ENCODE results near the gene FMNL2. TPM values are rescaled to one million over a fixed set of nuclear protein-coding genes. Genes with fewer than 3 reads are reported as not detected.

The FMNL2 gene
- total RNA-seq, 1 experiment from 2014 or later = 46.5 TPM

DNA sequence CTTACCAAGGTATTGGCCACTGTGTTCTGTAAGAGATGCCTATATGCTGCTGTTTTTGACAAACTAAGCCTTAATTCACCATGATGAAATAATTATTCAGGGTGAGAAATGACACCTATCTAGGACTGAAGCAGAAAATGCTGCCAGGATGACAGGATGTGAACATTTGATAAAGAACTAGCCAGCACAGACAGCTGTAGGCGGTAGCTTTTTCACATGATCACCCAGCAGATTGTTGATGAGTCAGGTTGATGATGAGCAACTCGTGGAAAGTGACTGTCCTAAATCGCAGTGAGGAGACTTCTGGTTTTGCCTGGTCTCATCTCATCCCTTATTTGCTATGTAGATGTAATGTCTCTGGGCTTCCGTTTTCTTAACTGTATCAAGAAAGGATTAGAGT, 238.2 kb downstream of the FMNL2 start:
- BruUV-seq (replicated peaks) = no TSS peak
- no peaks in the 10 kb centered on the region for H3K9me3 Mint-ChIP-seq (ENCODE audit: low read depth, unreplicated experiment)
- CTCF ChIA-PET = no interaction called here
- intact Hi-C loops (cut with micrococcal nuclease; ENCODE audit: unreplicated experiment) = no loop called here
- TF ChIP-seq, protein P1, sequence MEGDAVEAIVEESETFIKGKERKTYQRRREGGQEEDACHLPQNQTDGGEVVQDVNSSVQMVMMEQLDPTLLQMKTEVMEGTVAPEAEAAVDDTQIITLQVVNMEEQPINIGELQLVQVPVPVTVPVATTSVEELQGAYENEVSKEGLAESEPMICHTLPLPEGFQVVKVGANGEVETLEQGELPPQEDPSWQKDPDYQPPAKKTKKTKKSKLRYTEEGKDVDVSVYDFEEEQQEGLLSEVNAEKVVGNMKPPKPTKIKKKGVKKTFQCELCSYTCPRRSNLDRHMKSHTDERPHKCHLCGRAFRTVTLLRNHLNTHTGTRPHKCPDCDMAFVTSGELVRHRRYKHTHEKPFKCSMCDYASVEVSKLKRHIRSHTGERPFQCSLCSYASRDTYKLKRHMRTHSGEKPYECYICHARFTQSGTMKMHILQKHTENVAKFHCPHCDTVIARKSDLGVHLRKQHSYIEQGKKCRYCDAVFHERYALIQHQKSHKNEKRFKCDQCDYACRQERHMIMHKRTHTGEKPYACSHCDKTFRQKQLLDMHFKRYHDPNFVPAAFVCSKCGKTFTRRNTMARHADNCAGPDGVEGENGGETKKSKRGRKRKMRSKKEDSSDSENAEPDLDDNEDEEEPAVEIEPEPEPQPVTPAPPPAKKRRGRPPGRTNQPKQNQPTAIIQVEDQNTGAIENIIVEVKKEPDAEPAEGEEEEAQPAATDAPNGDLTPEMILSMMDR (IDR thresholded peaks at IDR 0.05; ENCODE audit: unreplicated experiment) = no peak
- no peak overlapping the region for H3K27ac Mint-ChIP-seq (ENCODE audit: unreplicated experiment)
- H3K4me1 Mint-ChIP-seq (ENCODE audit: low read depth, unreplicated experiment) = no peaks in the 10 kb centered on the region
- DNase-seq = no peak
- H3K4me3 Mint-ChIP-seq (ENCODE audit: low read depth, unreplicated experiment) = no peak overlapping the region
- H3K36me3 Mint-ChIP-seq (ENCODE audit: insufficient read depth, unreplicated experiment) = no peaks in the 10 kb centered on the region
- H3K27me3 Mint-ChIP-seq (ENCODE audit: unreplicated experiment) = no peaks in the 10 kb centered on the region

DNA sequence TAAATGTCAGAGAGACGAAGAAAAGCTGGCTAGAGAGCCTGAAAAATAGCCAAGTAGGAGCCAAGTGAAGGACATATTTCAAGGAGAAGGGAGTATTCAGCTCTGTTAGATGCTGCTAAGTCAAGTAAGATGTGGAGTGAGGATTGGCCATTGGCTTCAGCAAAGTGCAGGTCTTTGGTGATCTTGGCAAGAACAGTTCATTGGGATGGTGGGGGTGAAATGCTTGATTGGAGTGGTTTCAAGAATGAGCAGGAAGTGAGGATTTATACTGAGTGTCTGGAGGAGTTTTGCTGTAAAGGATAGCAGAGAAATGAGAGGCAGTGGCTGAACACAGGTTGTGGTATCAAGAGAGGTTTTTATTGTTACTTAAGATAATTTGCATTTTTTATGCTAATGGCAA, 242.6 kb downstream of the FMNL2 start:
- H3K4me1 Mint-ChIP-seq (ENCODE audit: low read depth, unreplicated experiment) = no peaks in the 10 kb centered on the region
- TF ChIP-seq, protein P1 (IDR thresholded peaks at IDR 0.05; ENCODE audit: unreplicated experiment) = no peak
- no peak overlapping the region for H3K4me3 Mint-ChIP-seq (ENCODE audit: low read depth, unreplicated experiment)
- no peaks in the 10 kb centered on the region for H3K27me3 Mint-ChIP-seq (ENCODE audit: unreplicated experiment)
- no TSS peak for BruUV-seq (replicated peaks)
- DNase-seq = no peak
- CTCF ChIA-PET = interaction anchor here (0.6 kb wide), 1 partner anchor 599 kb away, joined by 3 read pairs; no protein-coding TSS in a partner anchor
- intact Hi-C loops (cut with micrococcal nuclease; ENCODE audit: unreplicated experiment) = no loop called here
- no peak overlapping the region for H3K27ac Mint-ChIP-seq (ENCODE audit: unreplicated experiment)
- H3K36me3 Mint-ChIP-seq (ENCODE audit: insufficient read depth, unreplicated experiment) = no peaks in the 10 kb centered on the region
- H3K9me3 Mint-ChIP-seq (ENCODE audit: low read depth, unreplicated experiment) = no peaks in the 10 kb centered on the region

DNA sequence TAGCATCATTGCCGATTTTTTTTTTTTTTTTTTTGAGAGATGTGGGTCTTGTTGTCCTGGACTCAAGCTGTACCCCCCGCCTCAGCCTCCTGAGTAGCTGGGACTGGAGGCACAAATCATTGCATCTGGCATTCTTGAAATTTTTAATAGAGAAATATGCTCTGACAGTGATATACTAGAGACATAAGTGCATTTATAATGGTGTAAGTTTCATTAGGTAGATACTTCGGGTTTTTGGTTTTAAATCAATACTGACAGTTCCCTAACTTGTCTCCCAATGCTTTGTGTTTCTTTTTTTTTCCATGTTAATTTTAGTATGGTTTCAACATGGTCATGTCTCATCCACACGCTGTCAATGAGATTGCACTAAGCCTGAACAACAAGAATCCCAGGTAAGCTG, 243.6 kb downstream of the FMNL2 start:
- DNase-seq = no peak
- Mint-ChIP-seq H3K36me3 (ENCODE audit: insufficient read depth, unreplicated experiment) (no peaks in the 10 kb centered on the region), H3K9me3 (ENCODE audit: low read depth, unreplicated experiment) (no peaks in the 10 kb centered on the region), H3K27ac (ENCODE audit: unreplicated experiment) (no peak overlapping the region), H3K27me3 (ENCODE audit: unreplicated experiment) (no peaks in the 10 kb centered on the region), H3K4me1 (ENCODE audit: low read depth, unreplicated experiment) (no peaks in the 10 kb centered on the region), H3K4me3 (ENCODE audit: low read depth, unreplicated experiment) (no peak overlapping the region)
- CTCF ChIA-PET = interaction anchor here (0.6 kb wide), 1 partner anchor 14 kb away, joined by 5 read pairs; no protein-coding TSS in a partner anchor
- TF ChIP-seq, protein P1 (IDR thresholded peaks at IDR 0.05; ENCODE audit: unreplicated experiment) = no peak
- intact Hi-C loops (cut with micrococcal nuclease; ENCODE audit: unreplicated experiment) = no loop called here
- no TSS peak for BruUV-seq (replicated peaks)

DNA sequence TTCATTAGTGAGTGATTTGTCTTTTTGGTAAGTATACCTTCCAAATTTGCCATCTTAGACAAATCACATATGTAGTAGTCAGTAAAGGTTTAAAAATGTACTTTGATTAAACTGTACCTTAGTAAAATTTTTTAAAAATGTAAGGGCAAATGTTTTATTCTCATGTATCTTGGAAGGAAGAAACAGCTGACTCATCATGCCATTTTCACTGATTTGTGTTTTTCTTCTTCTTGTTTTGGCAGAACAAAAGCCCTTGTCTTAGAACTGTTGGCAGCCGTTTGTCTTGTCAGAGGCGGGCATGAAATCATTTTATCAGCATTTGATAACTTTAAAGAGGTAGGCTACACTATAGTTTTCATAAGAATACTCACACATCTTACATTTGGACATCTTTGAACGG, 245.7 kb downstream of the FMNL2 start:
- no peaks in the 10 kb centered on the region for H3K4me1 Mint-ChIP-seq (ENCODE audit: low read depth, unreplicated experiment)
- CTCF ChIA-PET = no interaction called here
- H3K9me3 Mint-ChIP-seq (ENCODE audit: low read depth, unreplicated experiment) = no peaks in the 10 kb centered on the region

More for the DNA sequence above, 245.7 kb downstream of the FMNL2 start:
- intact Hi-C loops (cut with micrococcal nuclease; ENCODE audit: unreplicated experiment) = no loop called here
- Mint-ChIP-seq H3K4me3 (ENCODE audit: low read depth, unreplicated experiment) (no peak overlapping the region), H3K36me3 (ENCODE audit: insufficient read depth, unreplicated experiment) (no peaks in the 10 kb centered on the region), H3K27ac (ENCODE audit: unreplicated experiment) (no peak overlapping the region), H3K27me3 (ENCODE audit: unreplicated experiment) (no peaks in the 10 kb centered on the region)
- TF ChIP-seq, protein P1 (IDR thresholded peaks at IDR 0.05; ENCODE audit: unreplicated experiment) = no peak
- BruUV-seq (replicated peaks) = no TSS peak
- DNase-seq = no peak

All from Calu3 (cell line).